Stimulated activated naive B cell treated with anti-CD40 and anti-IgM and Interleukin-4, amounts not matched to agents 10 μg/mL and 1 μg/mL and 100 μg/mL, for 72 hours (primary cell): ENCODE data around the gene LRMDA.

ENCODE experiments used
- ATAC-seq, 2 donors: fragments of 150-1000 bp; cut with Tn5 transposase; replicated peaks; 2 replicates each; pipeline ENCODE4 v1.10.0; 2021; ENCODE audit warnings: moderate library complexity in 1 of 2
- DNase-seq: peaks from one replicate; pipeline ENCODE4 v3.0.0; 2021
- H3K27ac Mint-ChIP-seq: one replicate; pipeline ENCODE4 v1.8.0; 2022; ENCODE audit warnings: mild to moderate bottlenecking, mixed read lengths
- H3K27me3 Mint-ChIP-seq, 2 donors: one replicate each; pipeline ENCODE4 v1.8.0; 2022; ENCODE audit warnings: mixed read lengths in 2 of 2
- H3K36me3 Mint-ChIP-seq, 2 donors: one replicate each; pipeline ENCODE4 v1.8.0; 2022; ENCODE audit warnings: mixed read lengths in 2 of 2, mild to moderate bottlenecking in 1 of 2
- H3K4me1 Mint-ChIP-seq, 2 donors: one replicate each; pipeline ENCODE4 v1.8.0; 2022; ENCODE audit warnings: mixed read lengths in 2 of 2, mild to moderate bottlenecking in 1 of 2
- H3K4me3 Mint-ChIP-seq, 2 donors: one replicate each; pipeline ENCODE4 v1.8.0; 2022; ENCODE audit warnings: mild to moderate bottlenecking in 2 of 2, mixed read lengths in 2 of 2, moderate library complexity in 1 of 2
- H3K9me3 Mint-ChIP-seq, 2 donors: one replicate each; pipeline ENCODE4 v1.8.0; 2022; ENCODE audit warnings: mixed read lengths in 2 of 2, mild to moderate bottlenecking in 1 of 2

Gene LRMDA

DNA sequence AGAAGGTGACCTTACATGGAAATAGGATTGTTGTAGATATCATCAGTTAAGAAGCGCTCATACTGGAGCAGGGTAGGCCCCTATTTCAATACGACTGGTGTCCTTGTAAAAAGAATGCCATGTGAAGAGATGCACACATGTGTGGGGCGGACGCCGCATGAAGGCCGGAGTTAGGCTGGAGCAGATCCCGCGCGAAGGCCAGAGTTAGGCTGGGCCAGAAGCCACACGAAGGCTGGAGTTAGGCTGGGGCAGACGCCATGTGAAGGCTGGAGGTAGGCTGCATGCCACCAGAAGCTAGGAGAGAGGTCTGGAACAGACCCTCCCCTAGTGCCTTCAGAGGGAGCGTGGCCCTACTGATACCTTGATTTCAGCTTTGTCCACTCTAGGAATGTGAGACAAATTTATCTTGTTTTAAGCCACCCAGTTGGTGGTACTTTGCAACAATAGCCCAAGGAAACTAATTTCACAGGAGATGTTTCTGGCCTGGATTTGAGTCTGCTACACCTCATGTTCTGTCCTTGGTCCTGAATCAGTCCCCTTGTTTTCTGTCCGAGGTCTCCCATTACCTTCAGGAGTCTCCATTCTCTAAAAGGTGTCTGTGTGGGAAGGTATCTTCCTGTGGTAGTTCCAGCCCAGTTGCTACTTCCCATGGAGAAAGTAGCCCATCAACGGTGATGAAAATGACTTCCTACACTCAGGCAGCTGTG lies 585.8 kb downstream of the LRMDA start:
- Mint-ChIP-seq H3K27ac (no peak overlapping the region), H3K9me3 (no peaks in the 10 kb centered on the region), H3K4me3 (no peak overlapping the region), H3K4me1 (no peaks in the 10 kb centered on the region), H3K27me3 (no peaks in the 10 kb centered on the region), H3K36me3 (no peaks in the 10 kb centered on the region)
- ATAC-seq: no peak
- DNase-seq: no peak

DNA sequence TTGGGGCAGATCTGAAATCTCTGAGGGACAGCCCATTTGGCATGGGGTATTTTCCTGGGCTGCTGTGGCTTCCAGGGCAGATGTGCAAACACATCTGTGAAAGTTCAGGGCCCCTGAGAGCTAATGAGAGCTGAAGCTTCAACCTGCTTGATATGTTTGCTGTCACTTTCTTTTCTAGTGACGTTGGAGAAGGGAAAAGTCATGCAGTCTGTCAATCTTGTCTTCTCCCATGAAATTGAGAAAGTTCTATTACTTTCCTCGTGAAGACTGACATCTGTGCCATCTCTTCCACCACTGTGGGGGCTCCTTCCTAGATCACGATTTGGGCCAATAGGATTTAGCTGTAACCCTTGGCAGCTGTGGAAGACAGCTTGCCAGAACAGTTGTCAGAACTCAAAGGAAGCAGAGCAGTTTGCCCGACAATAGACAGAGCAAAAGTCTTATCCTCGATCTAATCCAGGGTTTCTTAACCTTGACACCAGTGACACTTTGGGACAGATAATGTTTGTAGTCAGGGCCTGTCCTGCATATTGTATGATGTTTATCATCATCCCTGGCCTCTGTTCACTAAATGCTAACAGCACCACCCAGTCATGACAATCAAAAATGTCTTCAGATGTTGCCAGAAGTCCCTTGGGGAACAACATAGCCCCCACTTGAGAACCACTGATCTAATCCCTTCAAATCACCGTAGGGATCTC lies 586.5 kb downstream of the LRMDA start:
- H3K9me3 Mint-ChIP-seq: no peaks in the 10 kb centered on the region
- no peak overlapping the region for H3K27ac Mint-ChIP-seq
- ATAC-seq (no peak), DNase-seq (no peak)
- no peaks in the 10 kb centered on the region for H3K27me3 Mint-ChIP-seq
- no peaks in the 10 kb centered on the region for H3K4me1 Mint-ChIP-seq
- no peak overlapping the region for H3K4me3 Mint-ChIP-seq
- no peaks in the 10 kb centered on the region for H3K36me3 Mint-ChIP-seq

DNA sequence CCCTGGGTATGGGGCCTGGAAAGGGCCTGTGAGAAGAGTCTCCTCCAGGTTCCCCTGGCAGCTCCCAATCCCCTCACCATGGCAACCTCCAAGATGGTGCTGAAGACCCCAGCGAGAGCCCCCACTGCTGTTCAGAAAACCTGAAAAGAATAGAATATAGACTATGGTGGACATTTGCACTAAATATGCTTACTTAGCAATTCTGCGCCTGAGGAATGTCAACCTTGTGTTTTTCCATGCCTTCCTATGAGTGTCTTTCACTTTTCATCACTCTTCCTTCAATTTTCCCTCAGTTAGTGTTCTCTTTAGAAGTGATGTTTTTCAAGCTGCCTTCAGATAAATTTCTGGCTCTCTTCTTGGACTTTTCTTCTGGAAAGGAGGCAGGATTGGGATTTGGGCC lies 589.2 kb downstream of the LRMDA start:
- H3K27ac Mint-ChIP-seq: no peak overlapping the region
- no peaks in the 10 kb centered on the region for H3K27me3 Mint-ChIP-seq
- H3K9me3 Mint-ChIP-seq: no peaks in the 10 kb centered on the region
- no peak for ATAC-seq
- H3K4me1 Mint-ChIP-seq: no peaks in the 10 kb centered on the region
- H3K36me3 Mint-ChIP-seq: no peaks in the 10 kb centered on the region
- DNase-seq: no peak
- H3K4me3 Mint-ChIP-seq: no peak overlapping the region

DNA sequence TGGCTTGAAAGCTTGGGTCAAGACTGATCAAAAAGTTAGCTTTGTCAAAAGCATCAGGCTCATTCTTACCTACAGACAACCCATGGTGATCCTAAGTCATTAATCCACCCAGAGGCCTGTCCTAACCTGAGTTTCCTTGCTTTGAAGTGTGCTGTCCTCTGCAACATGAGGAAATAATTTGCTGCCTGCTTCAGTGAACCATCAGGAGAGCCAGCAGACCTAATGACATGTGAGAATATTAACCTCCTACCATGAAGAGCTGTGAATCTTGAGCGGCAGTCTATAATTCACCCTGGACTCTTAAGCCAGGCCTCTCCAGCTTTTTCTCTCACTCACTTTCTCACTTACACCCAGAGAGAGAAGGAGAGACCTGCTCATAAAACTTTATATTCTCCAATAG lies 590.0 kb downstream of the LRMDA start:
- H3K27me3 Mint-ChIP-seq: no peaks in the 10 kb centered on the region
- H3K4me1 Mint-ChIP-seq: no peaks in the 10 kb centered on the region
- H3K9me3 Mint-ChIP-seq: no peaks in the 10 kb centered on the region
- H3K36me3 Mint-ChIP-seq: no peaks in the 10 kb centered on the region
- no peak overlapping the region for H3K27ac Mint-ChIP-seq
- no peak overlapping the region for H3K4me3 Mint-ChIP-seq
- ATAC-seq (no peak), DNase-seq (no peak)

DNA sequence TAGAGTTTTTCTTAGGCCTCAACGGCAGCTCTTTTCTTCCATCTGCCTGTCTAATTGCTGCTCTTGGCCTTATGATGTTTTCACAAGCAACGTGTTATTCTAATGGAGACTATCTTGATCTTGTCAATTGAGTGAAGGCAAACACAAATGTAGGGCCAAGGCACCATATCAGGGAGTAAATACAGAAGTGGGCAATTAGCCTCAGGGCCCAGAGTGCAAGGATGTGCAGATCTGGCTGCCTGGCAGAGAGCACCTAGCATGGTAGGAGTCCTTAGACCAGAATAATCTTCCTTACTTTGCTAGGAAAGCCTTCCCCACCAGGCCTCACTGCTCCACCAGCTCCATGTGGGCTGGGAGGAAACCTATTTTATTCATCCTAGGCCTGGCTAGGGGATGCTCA lies 590.9 kb downstream of the LRMDA start:
- no peaks in the 10 kb centered on the region for H3K36me3 Mint-ChIP-seq
- no peaks in the 10 kb centered on the region for H3K4me1 Mint-ChIP-seq
- H3K4me3 Mint-ChIP-seq: no peak overlapping the region
- H3K9me3 Mint-ChIP-seq: no peaks in the 10 kb centered on the region
- H3K27me3 Mint-ChIP-seq: no peaks in the 10 kb centered on the region
- H3K27ac Mint-ChIP-seq: no peak overlapping the region
- ATAC-seq (no peak), DNase-seq (no peak)

DNA sequence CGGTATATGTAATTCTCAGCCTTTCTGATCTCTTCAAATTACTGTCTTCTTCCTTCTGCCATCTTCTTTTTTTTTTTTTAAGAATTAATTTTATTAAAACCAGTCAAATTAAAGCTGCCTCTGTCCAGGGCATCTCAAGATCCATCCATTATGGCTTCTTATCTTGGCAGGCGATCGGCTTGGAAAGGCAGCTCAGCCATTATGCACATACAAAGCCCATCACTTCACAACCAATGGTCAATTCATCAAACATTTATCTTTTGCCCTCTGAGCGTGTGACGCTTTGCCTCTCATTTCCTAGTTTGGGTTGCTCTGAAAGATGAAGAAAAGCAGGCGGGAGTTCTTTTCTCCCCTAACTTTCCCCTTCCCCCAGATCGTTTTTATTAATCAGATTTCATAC lies 591.6 kb downstream of the LRMDA start:
- no peaks in the 10 kb centered on the region for H3K4me1 Mint-ChIP-seq
- H3K9me3 Mint-ChIP-seq: no peaks in the 10 kb centered on the region
- H3K27ac Mint-ChIP-seq: no peak overlapping the region
- DNase-seq (no peak), ATAC-seq (no peak)
- H3K27me3 Mint-ChIP-seq: no peaks in the 10 kb centered on the region
- no peak overlapping the region for H3K4me3 Mint-ChIP-seq
- no peaks in the 10 kb centered on the region for H3K36me3 Mint-ChIP-seq

DNA sequence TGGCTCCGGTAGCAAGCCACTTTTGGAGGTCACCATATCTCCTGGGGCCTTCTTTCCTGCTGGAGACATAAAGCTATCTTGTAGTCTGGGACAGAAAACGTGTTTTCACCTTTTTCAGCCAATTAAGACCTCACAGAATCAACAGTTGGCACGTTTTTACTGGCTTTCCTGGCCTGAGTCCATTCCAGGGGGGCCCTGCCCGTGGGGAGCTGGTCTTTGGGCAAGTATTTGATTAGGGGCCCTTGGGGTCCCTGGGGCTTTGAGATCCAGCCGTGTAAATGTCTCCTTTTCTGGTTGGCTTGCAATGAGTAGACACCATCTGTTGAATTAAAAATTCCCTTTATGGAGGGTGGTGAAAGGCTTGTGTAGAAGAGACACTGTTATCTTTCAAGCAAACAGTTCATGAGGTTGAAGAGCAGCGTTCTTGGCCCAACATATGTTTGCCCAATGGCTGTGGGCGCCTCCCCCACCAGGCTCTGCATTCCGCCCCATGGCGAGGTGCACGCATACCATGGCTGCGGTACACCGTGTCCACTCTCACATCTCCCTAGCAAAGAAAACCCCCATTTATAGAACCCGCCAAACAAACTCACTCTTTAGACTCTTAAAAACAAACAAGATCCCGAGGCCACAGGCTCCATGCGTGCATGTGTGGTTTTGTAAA lies 593.2 kb downstream of the LRMDA start:
- H3K4me3 Mint-ChIP-seq: no peak overlapping the region
- ATAC-seq (no peak), DNase-seq (no peak)
- H3K9me3 Mint-ChIP-seq: no peaks in the 10 kb centered on the region
- no peak overlapping the region for H3K27ac Mint-ChIP-seq
- no peaks in the 10 kb centered on the region for H3K27me3 Mint-ChIP-seq
- H3K36me3 Mint-ChIP-seq: no peaks in the 10 kb centered on the region
- H3K4me1 Mint-ChIP-seq: no peaks in the 10 kb centered on the region

DNA sequence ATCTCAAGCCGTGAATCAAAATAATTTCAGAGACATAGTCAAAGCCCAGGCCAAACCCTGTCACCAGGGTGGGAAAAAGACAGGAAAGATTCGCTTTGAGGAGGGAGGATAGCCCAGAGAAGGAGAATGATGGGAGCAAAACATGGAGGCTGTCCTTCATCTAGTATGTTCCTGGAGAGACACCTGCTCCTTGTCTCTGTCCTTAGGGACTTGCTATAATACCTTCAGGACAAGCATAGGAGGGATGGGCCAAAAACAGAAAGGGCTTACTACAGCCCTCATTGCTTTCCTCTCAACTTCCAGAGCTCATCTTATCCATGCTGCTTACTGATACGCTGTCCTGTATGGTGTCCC lies 593.7 kb downstream of the LRMDA start:
- Mint-ChIP-seq H3K4me3 (no peak overlapping the region), H3K4me1 (no peaks in the 10 kb centered on the region), H3K27me3 (no peaks in the 10 kb centered on the region), H3K9me3 (no peaks in the 10 kb centered on the region), H3K36me3 (no peaks in the 10 kb centered on the region), H3K27ac (no peak overlapping the region)
- DNase-seq: no peak
- no peak for ATAC-seq

DNA sequence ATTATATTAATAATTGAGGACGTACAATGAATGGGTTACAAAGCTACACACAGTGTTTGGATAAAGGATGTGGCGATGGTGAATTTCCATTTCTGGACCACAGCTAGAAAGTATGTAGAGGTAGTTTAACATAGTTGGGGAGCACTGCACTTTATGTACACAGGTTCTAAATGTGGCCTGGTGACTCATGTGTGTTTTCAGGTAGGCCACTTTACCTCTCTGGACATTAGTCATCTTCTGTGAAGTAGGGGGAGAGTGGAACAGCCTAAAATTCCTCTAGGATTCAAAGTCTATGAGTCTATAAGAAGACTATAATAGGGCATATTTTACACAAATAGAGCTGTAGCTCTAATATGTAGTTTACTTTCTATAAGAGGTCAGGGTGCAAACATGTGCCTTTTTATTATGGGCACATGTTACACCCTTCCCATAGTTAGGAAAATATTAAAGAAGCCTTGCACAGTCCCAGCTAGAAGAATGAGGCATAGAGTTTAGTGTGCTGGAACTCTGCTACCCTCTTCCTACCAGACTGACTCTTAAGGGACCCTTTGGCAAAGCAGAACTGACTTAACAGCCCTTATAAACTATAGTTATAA lies 594.9 kb downstream of the LRMDA start:
- no peak for DNase-seq
- H3K4me1 Mint-ChIP-seq: no peaks in the 10 kb centered on the region
- no peak for ATAC-seq
- no peaks in the 10 kb centered on the region for H3K9me3 Mint-ChIP-seq
- no peaks in the 10 kb centered on the region for H3K36me3 Mint-ChIP-seq
- H3K27ac Mint-ChIP-seq: no peak overlapping the region
- no peak overlapping the region for H3K4me3 Mint-ChIP-seq
- H3K27me3 Mint-ChIP-seq: no peaks in the 10 kb centered on the region

DNA sequence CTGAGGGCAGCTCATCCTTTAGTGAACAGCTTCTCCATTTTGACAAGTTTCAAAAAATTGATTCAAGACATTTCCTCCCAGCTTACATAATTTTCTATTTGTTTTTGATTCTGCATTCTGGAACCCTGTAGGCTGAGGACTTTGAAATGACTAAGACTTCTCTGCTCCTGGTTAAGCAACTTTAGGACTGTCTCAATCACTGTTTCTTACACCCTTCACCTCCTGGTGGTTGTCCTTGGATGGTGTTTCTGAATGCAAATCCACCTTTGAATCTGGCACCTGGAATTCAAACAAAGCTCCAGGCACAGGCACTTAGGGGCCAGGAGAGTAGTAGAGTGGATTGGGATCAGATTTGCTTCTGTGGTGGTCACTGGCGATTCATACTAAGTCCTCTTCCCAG lies 595.5 kb downstream of the LRMDA start:
- no peak for DNase-seq
- Mint-ChIP-seq H3K36me3 (no peaks in the 10 kb centered on the region), H3K4me1 (no peaks in the 10 kb centered on the region), H3K27me3 (no peaks in the 10 kb centered on the region), H3K4me3 (no peak overlapping the region), H3K9me3 (no peaks in the 10 kb centered on the region), H3K27ac (no peak overlapping the region)
- no peak for ATAC-seq

DNA sequence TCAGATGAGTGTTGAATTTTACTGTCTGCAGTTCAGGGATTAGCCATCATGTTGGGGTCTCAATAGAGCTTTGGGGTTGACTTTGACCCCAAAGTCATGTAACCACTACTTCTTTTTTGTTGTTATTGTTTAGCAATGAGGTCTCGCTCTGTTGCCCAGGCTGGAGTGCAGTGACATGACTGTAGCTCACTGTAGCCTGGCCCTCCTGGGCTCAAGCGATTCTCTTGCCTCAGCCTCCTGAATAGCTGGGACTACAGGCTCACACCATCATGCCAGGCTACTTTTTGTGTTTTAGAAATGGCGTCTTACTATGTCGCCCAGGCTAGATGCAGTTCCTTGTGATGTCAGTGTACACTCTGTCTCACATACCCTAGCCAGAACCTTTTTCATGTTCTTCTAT lies 598.4 kb downstream of the LRMDA start:
- Mint-ChIP-seq H3K36me3 (no peaks in the 10 kb centered on the region), H3K4me3 (no peak overlapping the region), H3K9me3 (no peaks in the 10 kb centered on the region), H3K27ac (no peak overlapping the region), H3K27me3 (peaks cover 11 to 15% of the 10 kb centered on the region in 2 donors), H3K4me1 (no peaks in the 10 kb centered on the region)
- DNase-seq: no peak
- ATAC-seq: no peak

DNA sequence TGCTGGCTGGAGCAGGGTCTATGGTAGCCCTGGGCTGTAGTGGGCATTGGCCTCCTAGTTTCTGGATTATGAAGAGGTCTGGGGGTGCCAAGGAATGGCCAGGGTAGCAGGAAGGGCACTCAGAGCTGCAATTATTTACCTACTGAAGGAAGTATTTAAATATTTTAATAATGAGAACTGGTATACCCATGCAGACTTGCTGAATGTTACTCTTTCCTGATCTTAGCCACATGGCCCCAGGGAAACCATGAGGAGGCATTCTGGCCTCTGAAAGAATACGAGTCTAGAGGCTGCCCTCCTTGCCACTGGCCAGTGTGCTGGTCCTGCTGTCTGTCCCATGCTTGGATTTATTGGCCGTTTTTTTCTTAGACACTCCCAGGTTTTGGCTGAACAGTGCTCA lies 599.7 kb downstream of the LRMDA start:
- Mint-ChIP-seq H3K27ac (no peak overlapping the region), H3K9me3 (no peaks in the 10 kb centered on the region), H3K4me3 (no peak overlapping the region), H3K27me3 (peaks cover 13 to 20% of the 10 kb centered on the region in 2 donors), H3K4me1 (no peaks in the 10 kb centered on the region), H3K36me3 (no peaks in the 10 kb centered on the region)
- no peak for ATAC-seq
- DNase-seq: no peak

DNA sequence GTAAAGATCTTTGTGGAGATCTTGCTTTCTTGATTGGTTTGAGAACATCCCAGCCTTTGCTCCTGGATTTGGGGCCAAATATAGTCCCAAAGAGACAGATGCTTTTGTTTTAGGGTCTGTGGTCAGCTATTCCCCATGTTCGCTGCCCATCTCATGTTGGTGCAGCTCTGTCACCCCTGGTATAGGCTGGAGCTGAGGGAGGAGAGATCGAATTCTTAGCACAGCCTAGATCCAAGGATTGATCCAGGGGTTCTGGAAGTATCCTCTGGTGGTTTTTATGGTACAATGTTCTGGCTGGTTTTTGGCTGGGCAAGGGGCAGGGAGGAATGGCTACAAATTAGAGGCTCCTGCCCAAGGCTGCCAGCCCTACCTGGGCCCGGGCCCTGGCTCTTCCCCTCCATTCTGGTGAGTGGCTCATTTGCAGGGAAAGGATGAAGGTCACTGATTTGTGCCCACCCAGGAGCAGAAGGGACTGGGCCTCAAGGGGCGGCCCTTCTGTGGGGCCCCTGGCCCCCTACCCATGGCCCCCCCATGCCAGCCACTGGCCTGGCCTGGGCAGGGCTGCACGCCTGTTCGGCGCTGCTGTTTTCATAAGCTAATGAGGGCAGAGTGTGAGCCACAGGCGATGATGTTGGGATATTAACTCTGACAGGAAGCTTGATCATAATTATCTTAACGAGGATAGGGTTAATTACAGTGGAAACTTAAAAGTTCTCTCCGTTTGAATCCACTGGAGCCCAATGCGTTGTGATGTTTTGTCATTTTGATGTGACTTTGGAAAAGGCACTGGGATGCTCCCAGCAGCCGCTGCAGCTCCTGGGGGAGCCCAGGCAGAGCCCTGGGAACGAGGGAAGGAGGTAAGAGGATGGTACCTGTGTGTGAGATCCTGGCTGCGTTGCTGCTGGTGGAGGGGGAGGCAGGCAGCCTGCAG lies 600.6 kb downstream of the LRMDA start:
- Mint-ChIP-seq H3K36me3 (no peaks in the 10 kb centered on the region), H3K9me3 (no peaks in the 10 kb centered on the region), H3K4me3 (no peak overlapping the region), H3K27ac (no peak overlapping the region), H3K27me3 (peaks cover 13 to 20% of the 10 kb centered on the region in 2 donors), H3K4me1 (no peaks in the 10 kb centered on the region)
- ATAC-seq (no peak), DNase-seq (no peak)

DNA sequence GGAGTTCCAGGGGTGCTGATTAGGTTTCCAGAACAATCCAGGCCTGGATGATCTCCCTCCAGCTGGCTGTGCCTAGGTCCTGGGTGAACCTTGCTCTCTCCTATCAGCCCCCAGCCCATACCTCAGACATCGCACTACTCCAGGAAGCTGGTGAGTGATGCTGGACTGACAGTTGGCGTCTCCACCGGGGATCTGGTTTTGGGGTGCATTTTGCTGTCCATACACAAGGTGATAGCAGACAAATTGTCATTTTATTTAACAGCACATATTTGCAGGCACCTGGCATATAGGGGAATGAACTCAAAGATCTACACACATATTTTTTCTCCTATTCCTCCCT lies 601.2 kb downstream of the LRMDA start:
- Mint-ChIP-seq H3K4me1 (no peaks in the 10 kb centered on the region), H3K27ac (no peak overlapping the region), H3K4me3 (no peak overlapping the region), H3K9me3 (no peaks in the 10 kb centered on the region), H3K36me3 (no peaks in the 10 kb centered on the region), H3K27me3 (peaks cover 13 to 20% of the 10 kb centered on the region in 2 donors)
- DNase-seq (no peak), ATAC-seq (no peak)
